GM12892 (cell line): Measurements from ENCODE around the gene RASL10B.

Experiments
- POLR2A ChIP-seq: IDR thresholded peaks from 2 replicates; pipeline ENCODE4 v1.6.1; 2011; ENCODE audit warnings: low read depth, low read length, control low read depth
- POLR2AphosphoS5 ChIP-seq: IDR thresholded peaks from 2 replicates; pipeline ENCODE4 v1.6.1; 2011; ENCODE audit warnings: low read depth, low read length, control low read depth

- no peak for TF ChIP-seq POLR2AphosphoS5
- no peak for TF ChIP-seq POLR2A
Measured at GRCh38 chr17:35740216-35740615, 8.8 kb downstream of the RASL10B start.
